ENCODE results near the gene SLIT3. TPM values are rescaled to one million over a fixed set of nuclear protein-coding genes. Genes with fewer than 3 reads are reported as not detected.

The SLIT3 gene
- total RNA-seq, 4 donors from 2014 or later, result 6.8 to 23.1 (median 13.3) TPM

DNA sequence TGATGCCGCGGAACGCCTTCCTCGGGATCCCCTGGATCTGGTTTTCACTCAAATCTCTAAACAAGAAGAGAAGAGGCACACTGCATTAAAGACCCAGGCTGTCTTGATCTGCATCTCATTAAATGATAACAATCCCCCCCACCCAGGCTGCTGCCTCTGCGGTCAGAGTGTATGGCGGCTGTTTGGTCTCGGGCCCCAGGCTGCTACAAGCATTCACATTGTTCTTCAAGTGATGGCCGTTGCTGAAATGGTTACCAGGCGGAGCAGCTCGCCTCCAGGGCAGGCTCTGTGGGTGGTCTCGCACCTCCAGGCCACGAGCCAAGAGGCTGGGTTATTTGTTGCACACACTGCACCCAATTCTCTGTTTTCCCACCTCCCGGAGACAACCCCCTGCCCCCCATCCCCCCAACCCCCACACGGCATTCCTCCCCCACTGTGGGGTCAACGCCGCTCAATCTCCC lies 417.6 kb downstream of the SLIT3 start:
- no peaks in the 10 kb centered on the region for H3K4me1 ChIP-seq
- no peaks in the 10 kb centered on the region for H3K36me3 ChIP-seq
- no peak overlapping the region for H3K4me3 ChIP-seq
- H3K27ac ChIP-seq, result no peak overlapping the region
- no peaks in the 10 kb centered on the region for H3K27me3 ChIP-seq
- no peaks in the 10 kb centered on the region for H3K9me3 ChIP-seq
- no peak for DNase-seq
- TF ChIP-seq POLR2A (IDR thresholded peaks at IDR 0.05), result no peak
- TF ChIP-seq, protein P1, sequence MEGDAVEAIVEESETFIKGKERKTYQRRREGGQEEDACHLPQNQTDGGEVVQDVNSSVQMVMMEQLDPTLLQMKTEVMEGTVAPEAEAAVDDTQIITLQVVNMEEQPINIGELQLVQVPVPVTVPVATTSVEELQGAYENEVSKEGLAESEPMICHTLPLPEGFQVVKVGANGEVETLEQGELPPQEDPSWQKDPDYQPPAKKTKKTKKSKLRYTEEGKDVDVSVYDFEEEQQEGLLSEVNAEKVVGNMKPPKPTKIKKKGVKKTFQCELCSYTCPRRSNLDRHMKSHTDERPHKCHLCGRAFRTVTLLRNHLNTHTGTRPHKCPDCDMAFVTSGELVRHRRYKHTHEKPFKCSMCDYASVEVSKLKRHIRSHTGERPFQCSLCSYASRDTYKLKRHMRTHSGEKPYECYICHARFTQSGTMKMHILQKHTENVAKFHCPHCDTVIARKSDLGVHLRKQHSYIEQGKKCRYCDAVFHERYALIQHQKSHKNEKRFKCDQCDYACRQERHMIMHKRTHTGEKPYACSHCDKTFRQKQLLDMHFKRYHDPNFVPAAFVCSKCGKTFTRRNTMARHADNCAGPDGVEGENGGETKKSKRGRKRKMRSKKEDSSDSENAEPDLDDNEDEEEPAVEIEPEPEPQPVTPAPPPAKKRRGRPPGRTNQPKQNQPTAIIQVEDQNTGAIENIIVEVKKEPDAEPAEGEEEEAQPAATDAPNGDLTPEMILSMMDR (IDR thresholded peaks at IDR 0.05), result no peak

DNA sequence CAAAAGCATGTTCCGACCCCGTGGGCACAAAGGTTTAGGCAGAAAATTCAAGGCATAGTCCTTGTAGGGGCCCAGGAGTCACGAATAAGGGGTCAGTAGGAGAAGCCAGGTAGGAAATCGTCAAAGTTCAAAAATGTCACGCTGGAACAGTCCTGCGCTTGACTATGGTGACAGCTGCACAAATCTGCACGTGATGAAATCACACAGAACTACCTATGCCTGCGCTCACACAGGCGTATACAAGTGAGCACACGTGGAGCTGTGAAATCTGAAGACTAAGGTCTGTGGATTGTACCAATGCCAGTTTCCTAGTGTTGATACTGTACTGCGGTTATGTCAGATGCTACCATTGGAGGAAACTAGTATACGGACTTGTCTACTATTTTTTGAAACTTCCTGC lies 418.7 kb downstream of the SLIT3 start:
- Histone ChIP-seq H3K27me3 (no peaks in the 10 kb centered on the region), H3K36me3 (no peaks in the 10 kb centered on the region), H3K4me3 (no peak overlapping the region), H3K27ac (no peak overlapping the region), H3K4me1 (no peaks in the 10 kb centered on the region), H3K9me3 (no peaks in the 10 kb centered on the region)
- DNase-seq, result no peak
- no peak for TF ChIP-seq POLR2A (IDR thresholded peaks at IDR 0.05)
- TF ChIP-seq, protein P1 (IDR thresholded peaks at IDR 0.05), result no peak

DNA sequence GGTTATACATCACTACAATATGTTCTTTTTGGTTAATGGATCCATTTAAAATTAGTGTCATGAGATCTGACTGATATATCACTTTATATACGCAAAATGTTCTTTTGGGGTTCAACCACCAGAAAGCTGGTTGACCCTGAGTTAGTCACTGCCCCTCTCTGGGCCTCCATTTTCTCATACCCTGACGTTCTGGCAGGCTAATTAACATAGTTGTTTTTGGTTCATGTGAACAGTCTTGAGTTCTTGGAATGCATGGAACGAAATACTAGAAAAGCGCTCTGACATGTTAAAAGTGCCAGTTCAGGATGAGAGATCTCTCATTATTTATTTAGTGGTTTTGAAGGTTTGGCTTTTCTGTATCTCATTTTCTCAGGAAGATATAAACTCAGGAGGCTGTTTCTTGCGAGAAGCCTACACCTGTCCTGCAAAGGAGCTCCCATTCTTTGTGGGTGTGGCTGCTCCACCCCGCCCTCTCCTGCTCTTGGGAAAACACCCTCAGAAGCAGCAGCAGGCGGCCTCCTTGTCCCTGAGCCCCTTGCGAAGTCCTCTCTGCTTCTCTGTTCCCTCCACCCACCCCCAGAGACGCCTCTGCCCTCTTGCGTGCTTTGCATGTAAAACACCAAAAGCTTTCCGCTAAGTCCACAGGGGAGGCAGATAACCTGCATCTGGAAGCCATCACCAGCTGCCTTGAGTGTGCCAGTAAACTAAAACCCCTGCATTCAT lies 419.4 kb downstream of the SLIT3 start:
- Histone ChIP-seq H3K4me3 (no peak overlapping the region), H3K4me1 (no peaks in the 10 kb centered on the region), H3K27ac (no peak overlapping the region), H3K36me3 (no peaks in the 10 kb centered on the region), H3K27me3 (no peaks in the 10 kb centered on the region), H3K9me3 (no peaks in the 10 kb centered on the region)
- TF ChIP-seq POLR2A (IDR thresholded peaks at IDR 0.05), result no peak
- TF ChIP-seq, protein P1 (IDR thresholded peaks at IDR 0.05), result no peak
- DNase-seq, result no peak

DNA sequence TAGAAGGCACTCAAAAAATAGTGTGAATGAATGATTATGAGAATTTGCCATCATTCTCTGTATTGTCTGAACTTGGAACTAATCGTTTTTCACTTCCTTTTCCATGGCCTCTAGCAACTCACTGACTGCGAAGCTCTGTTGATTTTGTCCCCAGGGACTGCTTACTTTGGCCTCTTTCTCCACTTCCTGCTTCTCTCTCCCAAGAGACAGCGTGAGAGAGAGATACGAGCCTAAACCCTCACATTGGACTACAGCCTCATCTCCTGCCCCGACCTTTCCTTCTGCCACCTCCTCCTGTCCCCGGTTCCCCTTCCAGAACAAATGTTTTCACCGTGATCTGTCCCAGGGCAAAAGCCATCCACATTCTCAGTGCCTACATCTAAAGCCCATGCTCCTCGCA lies 421.0 kb downstream of the SLIT3 start:
- no peak overlapping the region for H3K27ac ChIP-seq
- DNase-seq, result no peak

DNA sequence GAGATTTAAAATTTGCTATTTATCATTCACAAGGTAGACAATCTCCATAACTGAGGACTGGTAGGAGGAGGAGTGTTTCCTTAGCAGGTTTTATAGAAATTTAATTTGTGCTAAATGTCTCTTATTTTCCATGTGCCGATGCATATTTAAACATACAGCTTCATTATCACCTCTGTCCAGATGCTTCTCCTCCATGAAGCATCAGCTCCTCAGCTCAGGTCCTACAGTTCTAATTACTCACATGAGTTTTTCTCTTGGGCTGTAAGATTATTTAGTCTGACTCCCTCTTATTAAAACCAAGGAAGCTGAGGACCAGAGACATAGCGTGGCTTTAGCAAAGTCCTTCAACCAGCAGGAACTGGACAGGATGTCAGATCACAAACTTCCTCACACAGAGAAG lies 421.6 kb downstream of the SLIT3 start:
- Histone ChIP-seq H3K36me3 (no peaks in the 10 kb centered on the region), H3K27me3 (no peaks in the 10 kb centered on the region), H3K4me3 (no peak overlapping the region), H3K4me1 (no peaks in the 10 kb centered on the region), H3K9me3 (no peaks in the 10 kb centered on the region), H3K27ac (no peak overlapping the region)
- DNase-seq, result no peak
- TF ChIP-seq POLR2A (IDR thresholded peaks at IDR 0.05), result no peak
- TF ChIP-seq, protein P1 (IDR thresholded peaks at IDR 0.05), result no peak

More for the DNA sequence above, 421.0 kb downstream of the SLIT3 start:
- Histone ChIP-seq H3K4me3 (no peak overlapping the region), H3K4me1 (no peaks in the 10 kb centered on the region), H3K9me3 (no peaks in the 10 kb centered on the region), H3K36me3 (no peaks in the 10 kb centered on the region), H3K27me3 (no peaks in the 10 kb centered on the region)
- TF ChIP-seq, protein P1 (IDR thresholded peaks at IDR 0.05), result no peak
- no peak for TF ChIP-seq POLR2A (IDR thresholded peaks at IDR 0.05)

Measured in Peyer's patch (tissue), 4 donors.